ENCODE measurements around the gene LRRC45. TPM values are rescaled to one million over a fixed set of nuclear protein-coding genes. Genes with fewer than 3 reads are reported as not detected.
"Not testable (repeated sequence)": the region's sequence is repeated elsewhere in the genome, so short reads cannot be mapped to it uniquely, and the experiment has no call there.

Gene LRRC45
- total RNA-seq, 2 experiments from 2014 or later = 16.5 to 17.3 TPM

DNA sequence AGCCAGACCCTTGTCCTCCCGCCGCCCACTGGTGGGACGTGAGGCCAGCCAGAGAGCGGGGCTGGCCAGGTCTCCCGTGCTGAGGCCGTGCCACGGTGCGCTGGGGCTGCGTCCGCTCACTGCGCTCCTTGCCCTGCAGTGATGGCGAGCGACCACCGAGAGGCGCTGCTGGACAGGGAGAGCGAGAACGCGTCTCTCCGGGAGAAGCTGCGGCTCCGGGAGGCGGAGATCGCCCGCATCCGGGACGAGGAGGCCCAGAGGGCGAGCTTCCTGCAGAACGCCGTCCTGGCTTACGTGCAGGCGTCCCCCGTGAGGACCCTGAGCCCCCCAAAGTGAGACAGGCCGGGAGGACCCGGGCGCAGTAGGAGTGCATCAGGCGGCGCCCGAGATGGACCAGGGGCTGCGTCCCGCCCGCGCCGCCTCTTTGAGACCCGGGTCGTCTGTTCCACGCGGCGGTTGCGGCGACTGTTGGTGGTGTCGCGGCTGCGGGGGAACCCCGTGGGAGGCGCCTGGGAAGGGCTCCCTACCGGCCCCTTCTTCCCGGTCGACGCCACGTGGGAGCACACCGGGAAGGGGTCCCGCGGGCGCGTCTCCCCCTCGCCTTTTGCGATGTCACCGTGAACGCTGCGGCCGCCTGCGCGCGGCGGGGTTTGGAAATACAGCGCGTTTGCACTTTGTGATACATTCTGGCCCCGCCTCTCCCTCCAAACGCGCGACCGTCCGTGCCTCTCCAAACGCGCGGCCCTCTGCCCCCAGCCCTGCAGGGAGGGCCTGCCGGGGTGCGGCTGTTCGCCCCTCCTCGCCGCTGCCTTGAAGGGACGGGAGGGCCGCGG, 7.6 kb downstream of the LRRC45 start:
- Mint-ChIP-seq H3K36me3 (no peaks in the 10 kb centered on the region), H3K27me3 (no peaks in the 10 kb centered on the region), H3K4me1 (peaks cover 10% of the 10 kb centered on the region), H3K4me3 (peak overlapping the region; percentile 69), H3K9me3 (no peaks in the 10 kb centered on the region), H3K27ac (no peak overlapping the region)
- peak; percentile 88 for DNase-seq

DNA sequence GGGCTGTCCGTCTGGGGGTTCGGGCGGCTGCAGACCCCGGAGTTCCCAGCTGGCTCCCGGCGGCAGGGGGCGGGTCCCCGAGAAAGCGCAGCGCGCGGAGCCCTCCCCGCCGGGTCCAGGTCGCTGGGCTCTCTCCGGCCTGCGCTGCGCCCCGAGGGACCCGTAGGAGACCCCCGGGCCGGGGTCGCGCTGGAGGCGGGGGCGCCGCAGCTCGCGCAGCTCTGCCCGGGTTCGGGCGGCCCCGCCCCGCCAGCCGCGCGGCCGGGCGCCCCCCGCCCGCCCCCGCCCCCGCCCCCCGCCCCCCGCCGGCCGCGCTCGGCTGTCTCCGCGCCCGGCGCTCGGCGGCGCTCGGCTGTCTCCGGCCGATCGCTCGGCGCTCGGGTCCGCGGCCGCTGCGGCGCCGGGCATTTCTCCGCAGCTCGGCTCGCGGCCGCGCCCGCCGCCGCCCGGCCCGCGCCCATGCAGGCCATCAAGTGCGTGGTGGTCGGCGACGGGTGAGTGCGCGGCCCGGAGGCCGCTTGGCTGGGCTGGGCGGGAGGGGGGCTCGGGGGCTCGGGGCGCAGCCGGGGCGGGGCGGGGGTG, 8.3 kb downstream of the LRRC45 start, which contains the start of gene RAC3:
RAC3 (plus strand) TSS at position 376 of the 582 bp plus-strand sequence; CDS start at position 460, 84 bp downstream.
- H3K36me3 Mint-ChIP-seq = no peaks in the 10 kb centered on the region
- peak; percentile 46 for DNase-seq
- peak within 1 kb of the TSS; percentile 69 for H3K4me3 Mint-ChIP-seq
- H3K9me3 Mint-ChIP-seq = no peaks in the 10 kb centered on the region
- no peak within 1 kb of the TSS for H3K27ac Mint-ChIP-seq
- H3K27me3 Mint-ChIP-seq = no peaks in the 10 kb centered on the region
- H3K4me1 Mint-ChIP-seq = peaks cover 16% of the 10 kb centered on the region

DNA sequence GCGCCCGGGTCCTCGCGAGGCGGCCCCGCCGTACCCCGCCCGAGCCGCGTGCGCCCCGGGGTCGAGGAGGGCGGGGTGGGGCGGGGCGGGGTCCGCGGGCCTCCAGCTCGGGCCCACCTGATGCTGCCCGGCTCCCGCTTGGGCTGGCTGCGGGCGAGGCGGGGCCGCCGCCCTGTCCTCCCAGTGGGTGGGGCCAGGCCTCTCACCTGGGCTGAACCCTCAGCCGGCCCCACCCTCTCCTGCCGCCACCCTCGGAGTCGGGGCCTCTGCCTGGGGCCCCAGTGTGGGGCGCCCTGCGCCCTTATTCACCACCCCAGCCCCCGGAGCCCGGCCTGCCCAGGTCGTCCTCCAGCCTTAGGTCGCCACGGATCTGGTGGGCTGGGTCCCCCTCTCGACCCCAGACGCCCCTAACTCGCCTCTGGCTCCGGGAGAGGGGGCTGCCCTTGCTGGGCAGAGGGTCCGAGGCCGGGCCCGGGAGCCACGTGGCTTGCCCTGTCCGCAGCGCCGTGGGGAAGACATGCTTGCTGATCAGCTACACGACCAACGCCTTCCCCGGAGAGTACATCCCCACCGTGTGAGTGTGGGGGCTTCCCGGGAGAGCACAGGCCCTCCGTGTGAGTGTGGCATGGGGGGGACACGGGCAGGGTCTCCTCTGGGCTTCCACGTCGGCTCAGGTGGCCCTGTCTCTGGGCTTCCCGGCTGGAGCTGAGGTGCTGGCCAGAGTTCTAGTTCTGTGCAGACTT, 9.0 kb downstream of the LRRC45 start:
- Mint-ChIP-seq H3K9me3 (no peaks in the 10 kb centered on the region), H3K4me3 (peak overlapping the region; percentile 34), H3K4me1 (peaks cover 16% of the 10 kb centered on the region), H3K36me3 (no peaks in the 10 kb centered on the region), H3K27ac (no peak overlapping the region), H3K27me3 (no peaks in the 10 kb centered on the region)
- peak; percentile 59 for DNase-seq

DNA sequence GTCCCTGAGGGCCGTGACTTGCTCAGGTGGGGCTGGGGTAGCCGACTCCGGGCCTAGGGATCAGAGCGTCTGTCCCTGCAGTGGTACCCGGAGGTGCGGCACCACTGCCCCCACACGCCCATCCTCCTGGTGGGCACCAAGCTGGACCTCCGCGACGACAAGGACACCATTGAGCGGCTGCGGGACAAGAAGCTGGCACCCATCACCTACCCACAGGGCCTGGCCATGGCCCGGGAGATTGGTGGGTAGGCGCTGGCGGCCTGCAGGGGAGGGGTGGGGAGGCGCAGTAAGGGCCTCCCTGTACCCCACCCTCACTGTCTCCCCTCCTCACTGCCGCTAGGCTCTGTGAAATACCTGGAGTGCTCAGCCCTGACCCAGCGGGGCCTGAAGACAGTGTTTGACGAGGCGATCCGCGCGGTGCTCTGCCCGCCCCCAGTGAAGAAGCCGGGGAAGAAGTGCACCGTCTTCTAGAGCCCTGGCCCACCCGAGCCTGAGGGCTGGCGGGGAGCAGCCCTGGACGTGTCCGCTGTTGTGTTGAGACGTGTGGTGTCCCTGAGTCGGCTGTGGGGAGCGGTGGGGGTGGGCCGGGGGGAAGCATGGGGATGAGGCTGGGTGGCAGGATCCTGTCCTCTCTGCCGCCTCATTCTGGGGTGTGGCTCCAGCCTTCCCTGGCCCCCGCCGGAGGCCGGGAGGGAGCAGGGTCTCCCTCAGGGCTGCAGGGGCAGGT, 10.4 kb downstream of the LRRC45 start:
- Mint-ChIP-seq H3K27ac (no peak overlapping the region), H3K9me3 (no peaks in the 10 kb centered on the region), H3K27me3 (no peaks in the 10 kb centered on the region), H3K4me1 (peaks cover 22% of the 10 kb centered on the region), H3K4me3 (no peak overlapping the region), H3K36me3 (no peaks in the 10 kb centered on the region)
- no peak for DNase-seq

DNA sequence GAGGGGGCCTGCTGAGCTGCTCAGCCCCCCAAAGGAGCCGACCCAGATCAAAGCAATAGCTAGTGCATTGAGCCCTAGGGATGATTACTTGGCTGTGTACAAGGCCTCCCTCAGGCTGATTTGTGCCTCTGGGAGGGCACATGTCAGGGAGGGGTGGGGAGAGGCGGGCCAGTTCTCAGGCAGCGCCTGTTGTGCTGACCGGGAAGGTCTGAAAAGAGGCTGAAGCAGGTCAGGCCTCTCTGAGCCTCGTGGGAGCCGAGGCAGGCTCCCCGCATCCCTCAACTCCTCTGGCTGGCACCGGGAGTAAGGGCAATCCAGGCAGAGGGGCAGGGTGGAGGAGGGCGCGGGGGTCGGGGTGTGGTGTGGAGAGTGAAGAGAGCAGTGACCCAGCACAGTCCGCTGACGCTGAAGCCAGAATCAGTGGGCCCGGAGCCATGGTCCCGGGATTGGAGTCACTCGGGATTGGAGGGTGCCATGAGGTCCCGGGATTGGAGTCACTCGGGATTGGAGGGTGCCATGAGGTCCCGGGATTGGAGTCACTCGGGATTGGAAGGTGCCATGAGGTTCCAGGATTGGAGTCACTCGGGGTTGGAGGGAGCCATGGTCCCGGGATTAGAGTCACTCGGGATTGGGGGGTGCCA, 11.4 kb downstream of the LRRC45 start:
- Mint-ChIP-seq H3K27ac (no peak overlapping the region), H3K36me3 (no peaks in the 10 kb centered on the region), H3K27me3 (no peaks in the 10 kb centered on the region), H3K4me3 (no peak overlapping the region), H3K9me3 (no peaks in the 10 kb centered on the region), H3K4me1 (peaks cover 27% of the 10 kb centered on the region)
- no peak for DNase-seq

DNA sequence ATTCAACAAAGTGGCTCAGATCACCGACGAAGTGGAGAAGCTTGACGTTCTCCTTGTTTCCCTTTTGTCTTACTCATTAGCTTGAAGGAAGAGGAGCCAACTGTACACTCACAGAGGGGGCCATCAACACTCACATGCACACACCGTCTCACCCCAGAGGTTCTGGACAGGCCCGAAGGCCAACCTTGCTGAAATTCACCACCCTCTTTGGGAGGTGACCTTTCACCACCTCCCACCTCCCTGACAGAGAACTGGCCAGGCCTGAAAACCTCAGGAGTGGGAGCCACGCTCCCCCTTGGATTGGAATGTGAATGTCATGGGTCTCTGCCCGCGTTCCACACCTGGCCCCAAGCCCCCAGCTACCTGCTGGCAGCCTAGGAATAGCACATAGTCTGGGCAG, 12.4 kb downstream of the LRRC45 start:
- no peaks in the 10 kb centered on the region for H3K9me3 Mint-ChIP-seq
- no peak overlapping the region for H3K27ac Mint-ChIP-seq
- H3K27me3 Mint-ChIP-seq = no peaks in the 10 kb centered on the region
- no peak overlapping the region for H3K4me3 Mint-ChIP-seq
- H3K36me3 Mint-ChIP-seq = no peaks in the 10 kb centered on the region
- H3K4me1 Mint-ChIP-seq = peaks cover 24% of the 10 kb centered on the region
- no peak for DNase-seq

DNA sequence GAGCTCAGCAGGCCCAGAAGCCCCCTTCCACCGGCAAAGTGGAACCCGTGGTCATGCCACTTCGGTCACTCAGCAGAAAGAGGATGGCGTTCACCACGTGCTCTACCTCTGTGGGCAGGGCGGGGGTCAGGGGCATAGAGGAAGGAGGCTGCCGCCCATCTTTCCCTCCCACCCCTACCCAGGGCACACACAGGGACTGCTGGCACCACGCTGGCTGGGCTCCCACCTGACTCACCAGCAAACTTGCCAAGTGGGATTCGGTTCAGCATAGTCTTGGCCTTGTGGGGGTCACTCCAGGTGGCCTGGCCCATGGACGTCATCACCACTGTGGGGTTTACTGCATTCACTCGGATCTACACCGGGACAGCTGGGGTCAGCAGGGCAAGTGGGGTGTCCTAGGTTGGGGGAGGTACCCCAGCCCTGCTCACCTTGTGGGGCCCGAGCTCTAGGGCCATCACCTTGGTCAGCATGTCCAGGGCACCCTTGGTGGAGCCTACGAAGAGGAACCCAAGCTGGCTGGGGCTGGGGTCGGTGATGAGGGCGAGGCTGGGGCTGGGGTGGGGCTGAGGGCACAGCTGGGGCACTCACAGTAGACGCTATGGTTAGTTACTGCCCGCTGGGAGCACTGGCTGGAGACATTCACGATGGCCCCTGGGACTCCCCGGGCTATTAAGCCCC, 13.0 kb downstream of the LRRC45 start:
- H3K36me3 Mint-ChIP-seq = no peaks in the 10 kb centered on the region
- H3K27me3 Mint-ChIP-seq = no peaks in the 10 kb centered on the region
- H3K27ac Mint-ChIP-seq = no peak overlapping the region
- no peak for DNase-seq
- peak overlapping the region; percentile 77 for H3K4me3 Mint-ChIP-seq
- peaks cover 23% of the 10 kb centered on the region for H3K4me1 Mint-ChIP-seq
- no peaks in the 10 kb centered on the region for H3K9me3 Mint-ChIP-seq

DNA sequence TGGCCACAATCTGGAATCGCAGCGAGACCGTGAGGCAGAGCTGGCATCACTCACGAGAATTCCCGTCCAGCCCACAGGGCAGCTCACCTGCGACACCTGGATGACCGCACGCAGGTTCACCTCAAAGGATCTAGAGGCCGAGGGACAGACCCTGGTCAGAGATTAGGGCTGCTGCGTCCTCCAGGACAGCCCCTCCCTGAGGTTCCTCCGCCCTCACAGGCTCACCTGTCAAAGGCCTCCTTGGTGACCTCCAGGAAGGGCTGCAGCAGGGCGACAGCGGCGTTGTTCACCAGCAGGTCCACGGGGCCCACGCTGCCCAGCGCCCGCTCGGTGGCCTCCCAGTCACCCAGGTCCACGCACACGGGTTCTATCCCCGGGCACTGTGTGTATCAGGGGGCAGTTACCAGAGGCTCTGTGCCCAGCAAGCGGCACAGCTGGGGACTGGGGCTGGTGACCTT, 13.6 kb downstream of the LRRC45 start:
- Mint-ChIP-seq H3K4me1 (peaks cover 23% of the 10 kb centered on the region), H3K9me3 (no peaks in the 10 kb centered on the region), H3K27me3 (no peaks in the 10 kb centered on the region), H3K4me3 (peak overlapping the region; percentile 77), H3K36me3 (no peaks in the 10 kb centered on the region), H3K27ac (no peak overlapping the region)
- DNase-seq = no peak

DNA sequence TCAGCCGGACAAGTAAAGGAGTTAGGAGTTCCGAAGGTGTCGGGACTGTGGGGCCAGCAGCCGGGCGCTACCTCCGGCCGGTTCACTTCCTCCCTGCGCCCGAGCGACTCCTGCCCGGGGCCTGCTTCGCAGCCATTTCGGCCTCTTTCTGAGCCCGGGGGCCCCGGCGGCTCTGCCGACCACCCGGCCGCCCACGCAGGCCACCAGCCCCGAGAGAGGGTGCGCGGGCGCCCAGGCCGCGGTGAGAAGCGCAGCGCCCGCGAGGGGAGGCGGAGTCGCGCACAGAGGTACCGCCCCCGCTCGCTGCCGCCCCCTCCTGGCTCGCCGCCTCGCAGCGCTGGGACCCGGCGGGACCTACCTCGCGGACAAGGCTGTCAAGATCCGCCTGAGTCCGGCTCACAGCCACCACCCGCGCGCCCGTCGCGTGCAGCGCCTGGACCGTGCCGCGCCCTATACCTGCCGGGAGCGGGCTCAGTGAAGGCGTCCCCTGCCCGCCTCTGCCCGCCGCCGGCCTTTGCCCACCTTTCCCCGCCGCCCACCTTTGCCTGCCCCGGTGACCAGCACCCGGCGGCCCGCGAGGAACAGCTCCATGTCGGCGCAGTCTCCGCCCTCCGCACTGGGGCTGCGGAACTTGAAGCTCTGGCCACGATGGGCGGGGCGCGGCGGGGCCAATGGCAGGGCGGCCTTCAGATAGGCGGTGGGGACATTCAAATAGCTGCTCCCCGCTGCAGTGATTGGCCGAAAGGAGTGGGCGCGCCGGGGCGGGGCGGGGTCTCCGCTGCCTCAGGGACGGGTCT, 14.2 kb downstream of the LRRC45 start, which contains the start of gene DCXR:
DCXR (minus strand) TSS at position 606 of the 797 bp plus-strand sequence; CDS start at position 591, 15 bp downstream.
- Mint-ChIP-seq H3K4me3 (peak within 1 kb of the TSS; percentile 85), H3K36me3 (no peaks in the 10 kb centered on the region), H3K27me3 (no peaks in the 10 kb centered on the region), H3K27ac (peak within 1 kb of the TSS; percentile 86), H3K4me1 (peaks cover 23% of the 10 kb centered on the region), H3K9me3 (no peaks in the 10 kb centered on the region)
- DNase-seq = peak; percentile 98

DNA sequence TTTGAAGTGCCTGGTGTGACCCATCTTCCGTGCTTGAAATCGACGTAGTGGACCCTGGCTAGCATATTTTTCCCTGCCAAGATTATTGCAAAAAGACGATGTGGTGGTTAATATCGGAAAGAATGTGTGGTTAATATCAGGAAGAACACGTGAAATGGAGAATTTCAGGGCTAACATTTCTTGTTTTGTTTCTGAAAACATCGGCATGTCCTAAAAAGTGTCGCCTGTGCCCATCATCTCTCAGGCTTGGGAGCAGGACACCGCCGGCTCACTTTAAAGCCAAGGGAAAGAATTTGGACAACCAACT, 14.7 kb downstream of the LRRC45 start:
- H3K4me3 Mint-ChIP-seq = peak overlapping the region; percentile 85
- H3K36me3 Mint-ChIP-seq = no peaks in the 10 kb centered on the region
- H3K27me3 Mint-ChIP-seq = no peaks in the 10 kb centered on the region
- H3K9me3 Mint-ChIP-seq = no peaks in the 10 kb centered on the region
- DNase-seq = no peak
- H3K4me1 Mint-ChIP-seq = peaks cover 23% of the 10 kb centered on the region
- peak overlapping the region; percentile 86 for H3K27ac Mint-ChIP-seq

DNA sequence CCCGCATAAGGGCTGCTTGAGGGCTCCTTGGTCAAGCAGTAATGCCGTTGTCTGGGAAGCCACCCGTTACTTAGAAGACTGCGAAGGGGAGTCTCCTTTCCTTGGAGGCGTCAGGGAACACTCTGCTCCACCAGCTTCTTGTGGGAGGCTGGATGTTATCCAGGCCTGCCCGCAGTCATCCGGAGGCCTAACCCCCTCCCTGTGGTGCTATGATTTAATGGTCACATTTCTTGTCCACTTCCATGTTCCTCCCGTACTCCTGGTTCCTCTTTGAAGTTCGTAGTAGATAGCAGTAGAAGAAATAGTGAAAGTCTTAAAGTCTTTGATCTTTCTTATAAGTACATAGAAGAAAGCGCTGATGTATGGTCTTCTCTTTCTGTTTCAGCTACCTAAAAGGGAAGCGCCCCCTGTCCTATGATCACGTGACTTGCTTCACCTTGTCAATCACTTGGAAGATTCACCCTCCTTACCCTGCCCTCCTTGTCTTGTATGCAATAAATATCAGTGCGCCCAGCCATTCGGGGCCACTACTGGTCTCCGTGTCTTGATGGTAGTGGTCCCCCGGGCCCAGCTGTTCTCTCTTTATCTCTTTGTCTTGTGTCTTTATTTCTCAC, 15.8 kb downstream of the LRRC45 start:
- H3K27me3 Mint-ChIP-seq, H3K27ac Mint-ChIP-seq, H3K9me3 Mint-ChIP-seq, DNase-seq, H3K36me3 Mint-ChIP-seq: not testable (repeated sequence)
- Mint-ChIP-seq H3K4me1 (peaks cover 23% of the 10 kb centered on the region), H3K4me3 (peak overlapping the region; percentile 18)

DNA sequence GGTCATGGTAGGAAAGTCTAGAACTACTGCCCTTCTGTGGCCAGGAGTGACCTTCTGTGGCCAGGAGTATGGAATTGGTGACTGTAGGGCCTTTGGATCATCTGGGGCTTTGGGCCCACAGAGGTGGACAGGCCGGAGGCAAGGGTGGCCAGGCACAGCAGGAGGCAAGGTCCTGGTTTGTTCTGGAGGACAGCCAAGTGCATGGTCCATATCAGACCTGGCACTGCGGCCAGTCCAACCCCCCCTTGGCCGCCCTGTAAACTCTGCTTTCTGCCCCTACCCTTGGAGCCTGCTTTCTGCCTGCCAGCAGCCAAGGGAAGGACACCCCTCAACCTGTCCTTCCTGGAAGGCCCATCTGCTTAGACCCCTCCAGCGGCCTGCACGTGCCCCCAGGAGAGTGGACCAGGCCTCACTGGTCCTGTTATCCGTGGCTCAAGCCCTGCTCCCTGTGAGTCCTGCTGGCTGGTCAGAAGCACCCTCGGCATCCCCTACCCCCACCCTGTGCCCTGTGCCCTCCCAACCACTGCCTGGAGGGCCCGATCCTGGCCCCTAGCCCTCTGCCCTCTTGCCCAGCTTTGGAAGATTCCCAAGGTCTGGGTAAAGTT, 16.7 kb downstream of the LRRC45 start:
- H3K27me3 Mint-ChIP-seq = no peaks in the 10 kb centered on the region
- no peak overlapping the region for H3K4me3 Mint-ChIP-seq
- peaks cover 23% of the 10 kb centered on the region for H3K4me1 Mint-ChIP-seq
- no peak for DNase-seq
- H3K36me3 Mint-ChIP-seq = no peaks in the 10 kb centered on the region
- no peaks in the 10 kb centered on the region for H3K9me3 Mint-ChIP-seq
- no peak overlapping the region for H3K27ac Mint-ChIP-seq

Data from activated naive CD8-positive, alpha-beta T cell treated with anti-CD3 and anti-CD28 coated beads for 36 hours (primary cell).